H1 (cell line): ENCODE measurements around the gene R3HDM2. TPM values are rescaled to one million over a fixed set of nuclear protein-coding genes. Genes with fewer than 3 reads are reported as not detected.

Experiments
- ATF2 ChIP-seq: IDR thresholded peaks from 2 replicates; pipeline ENCODE4 v1.6.1; 2012; ENCODE audit warnings: low read length, inconsistent platforms
- ATF3 ChIP-seq: IDR thresholded peaks from 2 replicates; pipeline ENCODE4 v1.6.1; 2011; ENCODE audit warnings: low read depth, mild to moderate bottlenecking, low read length; ENCODE audit not compliant: insufficient read depth
- NANOG ChIP-seq: IDR thresholded peaks from 2 replicates; pipeline ENCODE4 v1.6.1; 2011; ENCODE audit warnings: low read length, low read depth, mild to moderate bottlenecking, inconsistent platforms; ENCODE audit not compliant: insufficient read depth, poor library complexity, severe bottlenecking
- SRF ChIP-seq: IDR thresholded peaks from 2 replicates; pipeline ENCODE4 v1.6.1; 2011; ENCODE audit warnings: mild to moderate bottlenecking, low read depth, low read length, moderate library complexity
- polyA plus RNA-seq, 7 experiments: library from polyadenylated mRNA; depleted of rRNA in 3 of 7; stranded (reverse) in 5 of 7; unstranded in 2 of 7; fragments of >200 nt in 5 of 7; fragments of 200-250 nt in 2 of 7; gene quantifications; 1 replicate in 5 of 7; 2 replicates in 1 of 7; 4 replicates in 1 of 7; pipeline versions ENCODE4 v1.2.1 to v1.2.3, GENCODE V29; 2011 to 2013; ENCODE audit warnings: missing spikeins in 2 of 7, mixed read lengths in 2 of 7
- total RNA-seq: library from RNA; stranded (reverse); fragmentation: NEBNext Ultra II Directional; extraction: Animal tissue kit (Norgen Biotek cat#: 25700); gene quantifications from 2 replicates; pipeline ENCODE4 v1.2.1, GENCODE V29; 2021

The R3HDM2 gene
- total and polyA plus RNA-seq, 2 of the 8 experiments (the other 6 are each of a cell fraction or from before 2014, with no cell fraction given): 25.6 to 27.0 TPM

GRCh38 chr12:57323416-57323815 lies 107.4 kb downstream of the R3HDM2 start (continued):
- no peak for TF ChIP-seq ATF2
- no peak for TF ChIP-seq NANOG
- no peak for TF ChIP-seq SRF
- no peak for TF ChIP-seq ATF3
